ENCODE data around the gene CDK3.

- TF ChIP-seq CTCF (conservative IDR thresholded peaks at IDR 0.05; ENCODE audit: low read length) (no peak), EZH2phosphoT487 (IDR thresholded peaks at IDR 0.05; ENCODE audit: borderline replicate concordance, low read depth, low read length) (no peak)
Observed at GRCh38 chr17:76053246-76054111, 52.8 kb downstream of the CDK3 start.
